ENCODE data around the gene ACSL6.
"Not testable (repeated sequence)": the region's sequence is repeated elsewhere in the genome, so short reads cannot be mapped to it uniquely, and the experiment has no call there.

ACSL6 gene

GRCh38 chr5:131945551-131946168, 65.8 kb downstream of the ACSL6 start, which contains the start of gene MEIKIN:
Gene MEIKIN (minus strand): TSS chr5:131945663. CDS start chr5:131945505, 158 bp downstream.
- no peaks in the 10 kb centered on the region for H3K4me1 ChIP-seq (ENCODE audit: insufficient read depth, low read length)
- no peaks in the 10 kb centered on the region for H3K9me3 ChIP-seq (ENCODE audit: control insufficient read depth, insufficient read depth, low read length)
- no peak within 1 kb of the TSS for H3K9ac ChIP-seq (ENCODE audit: low read depth, low read length)
- no peaks in the 10 kb centered on the region for H3K36me3 ChIP-seq (ENCODE audit: insufficient read depth, low read length)

- no peaks in the 10 kb centered on the region for H3K9me3 ChIP-seq (ENCODE audit: control insufficient read depth, insufficient read depth, low read length)
These were observed 66.5 kb downstream of the ACSL6 start for GRCh38 chr5:131944702-131945550.

GRCh38 chr5:131943916-131944315, 67.5 kb downstream of the ACSL6 start:
- Histone ChIP-seq H3K9ac (ENCODE audit: low read depth, low read length) (no peak overlapping the region), H3K9me3 (ENCODE audit: control insufficient read depth, insufficient read depth, low read length) (no peaks in the 10 kb centered on the region), H3K36me3 (ENCODE audit: insufficient read depth, low read length) (no peaks in the 10 kb centered on the region), H3K4me1 (ENCODE audit: insufficient read depth, low read length) (no peaks in the 10 kb centered on the region)

More at GRCh38 chr5:131944702-131945550, 66.5 kb downstream of the ACSL6 start:
- H3K4me1 ChIP-seq (ENCODE audit: insufficient read depth, low read length): no peaks in the 10 kb centered on the region
- H3K36me3 ChIP-seq (ENCODE audit: insufficient read depth, low read length): no peaks in the 10 kb centered on the region
- H3K9ac ChIP-seq (ENCODE audit: low read depth, low read length): no peak overlapping the region

GRCh38 chr5:131942016-131942415, 69.4 kb downstream of the ACSL6 start:
- Histone ChIP-seq H3K9me3 (ENCODE audit: control insufficient read depth, insufficient read depth, low read length) (no peaks in the 10 kb centered on the region), H3K9ac (ENCODE audit: low read depth, low read length) (no peak overlapping the region)

GRCh38 chr5:131939690-131940345, 71.6 kb downstream of the ACSL6 start:
- Histone ChIP-seq H3K9ac (ENCODE audit: low read depth, low read length) (no peak overlapping the region), H3K9me3 (ENCODE audit: control insufficient read depth, insufficient read depth, low read length) (no peaks in the 10 kb centered on the region), H3K36me3 (ENCODE audit: insufficient read depth, low read length) (no peaks in the 10 kb centered on the region), H3K4me1 (ENCODE audit: insufficient read depth, low read length) (no peaks in the 10 kb centered on the region)

More at GRCh38 chr5:131942016-131942415, 69.4 kb downstream of the ACSL6 start:
- H3K36me3 ChIP-seq (ENCODE audit: insufficient read depth, low read length): no peaks in the 10 kb centered on the region
- no peaks in the 10 kb centered on the region for H3K4me1 ChIP-seq (ENCODE audit: insufficient read depth, low read length)

- H3K9me3 ChIP-seq (ENCODE audit: control insufficient read depth, insufficient read depth, low read length): peaks cover 3% of the 10 kb centered on the region
- no peaks in the 10 kb centered on the region; the same call in 1 of the 2 replicates for H3K36me3 ChIP-seq (ENCODE audit: insufficient read depth, low read length)
- no peak overlapping the region for H3K9ac ChIP-seq (ENCODE audit: low read depth, low read length)
- peaks cover 4% of the 10 kb centered on the region; the same call in 1 of the 2 replicates for H3K4me1 ChIP-seq (ENCODE audit: insufficient read depth, low read length)
These were observed 79.2 kb downstream of the ACSL6 start for GRCh38 chr5:131932235-131932634.

GRCh38 chr5:131928957-131929356, 82.5 kb downstream of the ACSL6 start:
- peaks cover 3% of the 10 kb centered on the region for H3K9me3 ChIP-seq (ENCODE audit: control insufficient read depth, insufficient read depth, low read length)
- no peak overlapping the region for H3K9ac ChIP-seq (ENCODE audit: low read depth, low read length)
- H3K36me3 ChIP-seq (ENCODE audit: insufficient read depth, low read length): no peaks in the 10 kb centered on the region; the same call in 1 of the 2 replicates
- H3K4me1 ChIP-seq (ENCODE audit: insufficient read depth, low read length): peaks cover 4% of the 10 kb centered on the region; the same call in 1 of the 2 replicates

- H3K36me3 ChIP-seq (ENCODE audit: insufficient read depth, low read length): no peaks in the 10 kb centered on the region; the same call in 1 of the 2 replicates
- no peaks in the 10 kb centered on the region for H3K4me1 ChIP-seq (ENCODE audit: insufficient read depth, low read length)
- H3K9me3 ChIP-seq (ENCODE audit: control insufficient read depth, insufficient read depth, low read length): peaks cover 2% of the 10 kb centered on the region
- H3K9ac ChIP-seq (ENCODE audit: low read depth, low read length): no peak overlapping the region
These were observed 85.3 kb downstream of the ACSL6 start for GRCh38 chr5:131926168-131926567.

- H3K36me3 ChIP-seq (ENCODE audit: insufficient read depth, low read length): no peaks in the 10 kb centered on the region
- H3K9ac ChIP-seq (ENCODE audit: low read depth, low read length): no peak overlapping the region
- H3K9me3 ChIP-seq (ENCODE audit: control insufficient read depth, insufficient read depth, low read length): no peaks in the 10 kb centered on the region
- no peaks in the 10 kb centered on the region for H3K4me1 ChIP-seq (ENCODE audit: insufficient read depth, low read length)
These were observed 95.0 kb downstream of the ACSL6 start for GRCh38 chr5:131916481-131916880.

- Histone ChIP-seq H3K4me1 (ENCODE audit: insufficient read depth, low read length) (no peaks in the 10 kb centered on the region), H3K9ac (ENCODE audit: low read depth, low read length) (no peak overlapping the region), H3K36me3 (ENCODE audit: insufficient read depth, low read length) (no peaks in the 10 kb centered on the region), H3K9me3 (ENCODE audit: control insufficient read depth, insufficient read depth, low read length) (no peaks in the 10 kb centered on the region)
These were observed 97.0 kb downstream of the ACSL6 start for GRCh38 chr5:131914472-131914871.

GRCh38 chr5:131913603-131914002, 97.9 kb downstream of the ACSL6 start:
- no peak overlapping the region for H3K9ac ChIP-seq (ENCODE audit: low read depth, low read length)
- H3K36me3 ChIP-seq (ENCODE audit: insufficient read depth, low read length): no peaks in the 10 kb centered on the region
- H3K9me3 ChIP-seq (ENCODE audit: control insufficient read depth, insufficient read depth, low read length): no peaks in the 10 kb centered on the region
- H3K4me1 ChIP-seq (ENCODE audit: insufficient read depth, low read length): no peaks in the 10 kb centered on the region

GRCh38 chr5:131906668-131907067, 104.8 kb downstream of the ACSL6 start:
- Histone ChIP-seq H3K9ac (ENCODE audit: low read depth, low read length) (no peak overlapping the region), H3K4me1 (ENCODE audit: insufficient read depth, low read length) (no peaks in the 10 kb centered on the region), H3K9me3 (ENCODE audit: control insufficient read depth, insufficient read depth, low read length) (no peaks in the 10 kb centered on the region), H3K36me3 (ENCODE audit: insufficient read depth, low read length) (no peaks in the 10 kb centered on the region)

- H3K4me1 ChIP-seq (ENCODE audit: insufficient read depth, low read length); H3K36me3 ChIP-seq (ENCODE audit: insufficient read depth, low read length); H3K9me3 ChIP-seq (ENCODE audit: control insufficient read depth, insufficient read depth, low read length); H3K9ac ChIP-seq (ENCODE audit: low read depth, low read length): not testable (repeated sequence)
These were observed 109.2 kb downstream of the ACSL6 start for GRCh38 chr5:131902266-131902665.
